ENCODE measurements around the gene PCP2. TPM values are rescaled to one million over a fixed set of nuclear protein-coding genes. Genes with fewer than 3 reads are reported as not detected.

The PCP2 gene
- total RNA-seq, 4 donors from 2014 or later: 2.3 to 13.4 (median 7.8) TPM; not detected in 1

DNA sequence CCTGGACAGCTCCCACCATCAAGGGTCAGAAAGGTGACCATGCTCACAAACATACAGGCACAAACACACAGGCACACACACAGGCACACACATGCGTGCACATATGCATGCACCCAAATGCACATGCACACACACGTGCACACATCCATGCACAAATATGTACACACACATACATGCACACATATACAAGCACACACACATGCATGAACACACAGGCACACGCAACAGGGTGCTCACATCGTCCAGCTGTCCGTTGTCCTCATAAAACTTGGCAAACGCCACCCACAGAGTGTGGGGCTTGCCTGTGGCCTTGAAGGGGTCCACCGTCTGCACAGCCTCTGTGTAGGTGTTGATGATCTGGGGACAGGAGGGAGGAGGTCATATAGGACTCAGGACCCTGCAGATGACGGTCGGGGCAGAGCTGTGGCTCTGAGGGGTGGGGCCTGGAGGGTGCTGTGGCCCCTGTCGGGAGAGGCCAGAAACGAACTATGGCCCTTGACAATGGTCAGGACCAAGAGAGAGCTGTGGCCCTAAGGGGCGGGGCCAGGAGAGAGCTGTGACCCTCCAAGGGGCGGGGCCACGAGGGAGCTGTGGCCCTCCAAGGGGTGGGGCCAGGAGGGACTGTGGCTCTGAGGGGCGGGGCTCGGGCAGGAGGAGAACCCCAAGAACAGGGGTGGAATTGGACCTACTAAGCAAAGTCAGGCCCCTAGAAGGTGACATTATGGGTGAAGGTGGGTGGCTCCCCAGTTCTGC lies 10.4 kb downstream of the PCP2 start:
- Histone ChIP-seq H3K27me3 (no peaks in the 10 kb centered on the region), H3K9me3 (no peaks in the 10 kb centered on the region), H3K4me1 (peaks cover under 1 to 26% (median 4%) of the 10 kb centered on the region in 4 donors), H3K36me3 (peaks cover 0 to 72% (median 0%) of the 10 kb centered on the region in 3 donors), H3K27ac (no peak overlapping the region), H3K4me3 (no peak overlapping the region)
- no peak for DNase-seq
- TF ChIP-seq, protein P1, sequence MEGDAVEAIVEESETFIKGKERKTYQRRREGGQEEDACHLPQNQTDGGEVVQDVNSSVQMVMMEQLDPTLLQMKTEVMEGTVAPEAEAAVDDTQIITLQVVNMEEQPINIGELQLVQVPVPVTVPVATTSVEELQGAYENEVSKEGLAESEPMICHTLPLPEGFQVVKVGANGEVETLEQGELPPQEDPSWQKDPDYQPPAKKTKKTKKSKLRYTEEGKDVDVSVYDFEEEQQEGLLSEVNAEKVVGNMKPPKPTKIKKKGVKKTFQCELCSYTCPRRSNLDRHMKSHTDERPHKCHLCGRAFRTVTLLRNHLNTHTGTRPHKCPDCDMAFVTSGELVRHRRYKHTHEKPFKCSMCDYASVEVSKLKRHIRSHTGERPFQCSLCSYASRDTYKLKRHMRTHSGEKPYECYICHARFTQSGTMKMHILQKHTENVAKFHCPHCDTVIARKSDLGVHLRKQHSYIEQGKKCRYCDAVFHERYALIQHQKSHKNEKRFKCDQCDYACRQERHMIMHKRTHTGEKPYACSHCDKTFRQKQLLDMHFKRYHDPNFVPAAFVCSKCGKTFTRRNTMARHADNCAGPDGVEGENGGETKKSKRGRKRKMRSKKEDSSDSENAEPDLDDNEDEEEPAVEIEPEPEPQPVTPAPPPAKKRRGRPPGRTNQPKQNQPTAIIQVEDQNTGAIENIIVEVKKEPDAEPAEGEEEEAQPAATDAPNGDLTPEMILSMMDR (IDR thresholded peaks at IDR 0.05): no peak
- TF ChIP-seq POLR2A (IDR thresholded peaks at IDR 0.05): no peak

DNA sequence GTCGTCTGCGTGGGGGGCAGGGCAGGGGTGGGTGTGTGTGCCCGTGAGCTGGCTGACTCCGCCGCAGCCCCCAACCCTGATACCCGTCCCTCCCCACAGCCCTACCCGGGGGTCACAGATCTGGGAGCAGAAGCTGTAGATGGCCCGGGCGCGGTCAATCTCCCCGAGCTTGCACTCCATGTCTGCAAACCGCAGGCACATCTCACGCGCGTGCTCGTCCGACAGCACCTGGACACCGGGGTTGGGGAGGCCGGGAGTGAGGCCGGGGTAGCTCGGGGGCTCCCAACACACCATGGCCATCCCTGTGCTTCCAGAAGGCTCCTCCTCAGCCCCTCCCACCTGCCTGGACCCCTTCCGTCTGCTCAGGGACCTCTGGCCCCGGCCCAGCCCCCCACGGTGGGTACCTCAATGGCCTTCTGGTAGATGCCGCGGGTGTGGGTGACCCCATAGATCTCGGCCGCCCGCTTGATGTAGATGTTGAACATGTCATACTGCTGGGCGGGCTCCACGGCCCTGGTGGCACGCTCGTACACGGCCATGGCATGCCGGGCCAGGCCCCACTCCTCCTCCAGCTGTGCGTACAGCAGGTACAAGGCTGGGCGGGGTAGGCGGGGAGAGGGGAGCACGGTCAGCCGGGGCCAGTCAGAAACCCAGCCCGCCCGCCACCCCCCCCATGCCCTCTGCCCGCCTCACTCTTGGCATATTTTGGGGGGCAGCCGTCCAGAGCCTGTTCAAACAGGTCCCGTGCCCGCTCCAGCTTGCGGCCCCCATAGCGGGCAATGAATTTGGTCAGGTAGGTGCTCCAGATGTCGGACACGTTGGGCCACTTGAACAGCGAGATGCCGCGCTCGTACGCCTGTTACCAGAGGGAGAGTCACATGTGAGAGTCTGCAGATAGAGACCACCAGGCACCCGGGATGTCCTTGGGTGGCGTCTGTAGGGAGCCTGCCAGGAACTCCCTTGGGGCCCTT lies 12.8 kb downstream of the PCP2 start:
- no peak for DNase-seq
- Histone ChIP-seq H3K27ac (peak overlapping the region in 1 of 4 donors; percentile 93), H3K4me3 (no peak overlapping the region), H3K4me1 (peaks cover 0 to 24% (median 3%) of the 10 kb centered on the region in 4 donors), H3K9me3 (no peaks in the 10 kb centered on the region), H3K27me3 (no peaks in the 10 kb centered on the region), H3K36me3 (peaks cover 0 to 79% (median 0%) of the 10 kb centered on the region in 3 donors)
- no peak for TF ChIP-seq POLR2A (IDR thresholded peaks at IDR 0.05)
- TF ChIP-seq, protein P1 (IDR thresholded peaks at IDR 0.05): no peak

DNA sequence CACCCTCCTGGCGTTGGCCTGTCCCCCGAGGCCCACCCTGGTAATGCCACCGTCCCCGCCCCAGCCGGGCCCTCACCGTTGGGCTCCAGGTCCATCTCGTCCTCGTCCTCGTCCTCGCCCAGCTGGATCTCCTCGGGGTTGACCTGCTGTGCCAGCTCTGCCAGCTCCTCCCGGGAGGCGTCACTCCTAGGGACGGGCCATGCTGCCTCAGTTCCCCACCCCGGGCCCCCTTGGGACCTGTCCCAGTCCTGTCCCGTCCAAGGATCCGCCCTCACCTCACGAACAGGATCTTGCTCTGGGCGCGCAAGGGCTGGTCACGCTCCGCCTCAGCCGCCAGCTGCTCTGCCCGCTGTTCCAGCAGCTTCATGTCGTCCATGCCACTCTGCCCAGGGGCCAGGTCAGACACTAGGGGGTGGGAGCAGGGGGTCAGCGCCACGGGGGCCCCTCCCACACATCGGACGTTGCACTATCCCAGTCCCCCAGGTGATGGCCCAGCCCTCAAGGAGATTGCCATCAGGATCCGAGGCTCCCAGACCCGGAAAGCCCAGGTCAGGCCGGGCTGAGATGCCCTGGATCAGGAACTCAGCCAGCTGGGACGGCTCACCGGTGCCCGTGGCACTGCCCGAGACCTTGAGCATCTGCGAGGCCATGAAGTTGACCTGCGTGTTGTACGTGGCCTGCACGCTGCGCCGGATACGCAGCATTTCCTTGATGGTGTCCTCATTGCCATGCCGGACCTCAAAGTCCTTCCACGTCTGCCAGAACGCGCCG lies 13.7 kb downstream of the PCP2 start:
- H3K36me3 ChIP-seq: peaks cover 0 to 78% (median 0%) of the 10 kb centered on the region in 3 donors
- no peak for DNase-seq
- peak overlapping the region in 3 of 4 donors; percentile 62 to 93 (median 83) for H3K27ac ChIP-seq
- H3K4me1 ChIP-seq: peaks cover 0 to 24% (median 3%) of the 10 kb centered on the region in 4 donors
- no peaks in the 10 kb centered on the region for H3K9me3 ChIP-seq
- H3K27me3 ChIP-seq: no peaks in the 10 kb centered on the region
- H3K4me3 ChIP-seq: no peak overlapping the region
- no peak for TF ChIP-seq POLR2A (IDR thresholded peaks at IDR 0.05)
- TF ChIP-seq, protein P1 (IDR thresholded peaks at IDR 0.05): no peak

DNA sequence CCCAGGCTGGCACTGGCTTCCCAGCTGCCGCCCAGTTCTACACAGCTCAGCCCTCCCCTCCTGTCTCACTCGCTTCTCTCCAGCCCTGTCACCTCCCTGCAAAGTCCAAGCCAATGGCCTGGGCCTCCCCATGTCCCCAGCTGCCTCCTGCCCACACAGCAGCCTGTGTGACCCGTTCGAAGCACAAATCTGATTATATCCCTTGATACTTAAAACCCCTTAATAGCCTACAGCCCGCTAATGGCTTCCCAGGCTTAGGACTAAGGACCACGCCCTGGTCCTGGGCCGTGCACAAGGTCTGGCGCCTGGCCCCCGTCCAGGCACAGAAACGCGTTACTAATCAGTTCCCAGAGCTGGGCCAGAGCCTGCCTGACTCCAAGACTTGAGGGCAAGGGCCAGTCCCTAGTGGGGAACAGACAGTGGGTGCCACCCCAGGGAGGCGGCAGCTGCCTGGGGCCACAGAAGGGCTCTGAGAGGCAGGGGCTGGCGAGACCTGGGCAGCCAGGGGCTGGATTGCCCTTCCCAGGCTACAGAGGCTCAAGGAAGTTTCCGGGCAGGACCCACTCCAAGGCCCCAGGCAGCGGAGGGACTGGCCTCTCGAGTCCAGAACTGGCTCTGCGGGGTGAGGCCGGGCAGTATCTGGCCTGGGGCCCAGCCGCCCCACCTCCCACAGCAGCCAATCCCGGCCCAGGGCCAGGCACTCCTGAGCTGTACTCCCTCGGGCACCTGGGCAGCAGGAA lies 14.6 kb downstream of the PCP2 start:
- Histone ChIP-seq H3K4me3 (no peak overlapping the region), H3K36me3 (peaks cover 0 to 75% (median 0%) of the 10 kb centered on the region in 3 donors), H3K4me1 (peaks cover 0 to 24% (median 3%) of the 10 kb centered on the region in 4 donors), H3K27ac (peak overlapping the region in 3 of 4 donors; percentile 62 to 93 (median 83)), H3K27me3 (no peaks in the 10 kb centered on the region), H3K9me3 (no peaks in the 10 kb centered on the region)
- DNase-seq: peak in 2 of 3 donors; percentile 81 to 86
- peak; percentile 15 to 46 for TF ChIP-seq POLR2A (IDR thresholded peaks at IDR 0.05)
- TF ChIP-seq, protein P1 (IDR thresholded peaks at IDR 0.05): no peak

Measured in Peyer's patch (tissue), 4 donors.